Fibroblast of lung (primary cell): ENCODE results near the gene TNK1. TPM values are rescaled to one million over a fixed set of nuclear protein-coding genes. Genes with fewer than 3 reads are reported as not detected.

Source experiments
- DNase-seq, 2 donors: peaks; one replicate each; pipeline versions ENCODE4 v3.0.0 to v3.0.0-alpha.2; 2010; ENCODE audit warnings: low read depth in 2 of 2
- H2AFZ ChIP-seq: 2 replicates; pipeline ENCODE4 v1.5.1; 2012; ENCODE audit warnings: low read length, control low read depth, inconsistent platforms
- H3K27ac ChIP-seq: 2 replicates; pipeline ENCODE4 v1.5.1; 2011; ENCODE audit warnings: low read length, control low read depth; ENCODE audit not compliant: insufficient read depth
- H3K27me3 ChIP-seq: 2 replicates; pipeline ENCODE4 v1.5.1; 2011; ENCODE audit warnings: mild to moderate bottlenecking, low read length; ENCODE audit not compliant: control insufficient read depth, insufficient read depth
- H3K36me3 ChIP-seq: 2 replicates; pipeline ENCODE4 v1.5.1; 2011; ENCODE audit warnings: low read length; ENCODE audit not compliant: control insufficient read depth, insufficient read depth
- H3K4me1 ChIP-seq: 2 replicates; pipeline ENCODE4 v1.5.1; 2011; ENCODE audit warnings: low read length; ENCODE audit not compliant: control insufficient read depth, insufficient read depth; ENCODE audit errors: extremely low read depth
- H3K4me2 ChIP-seq: 2 replicates; pipeline ENCODE4 v1.5.1; 2011; ENCODE audit warnings: low read length, control low read depth; ENCODE audit not compliant: insufficient read depth; ENCODE audit errors: extremely low read depth
- H3K4me3 ChIP-seq, 4 experiments: fragments of 200-600 bp in 1 of 4; sonication (generic) in 1 of 4; replicated peaks in 1 of 4; 2 replicates each; pipeline ENCODE4 v1.5.1; 2011 to 2016; ENCODE audit warnings: low read length in 4 of 4, low read depth in 3 of 4, mild to moderate bottlenecking in 3 of 4, control low read depth in 2 of 4, inconsistent platforms in 1 of 4, mixed read lengths in 1 of 4; ENCODE audit not compliant: insufficient read depth in 1 of 4; ENCODE audit errors: control extremely low read depth in 1 of 4
- H3K79me2 ChIP-seq: 2 replicates; pipeline ENCODE4 v1.5.1; 2012; ENCODE audit warnings: mild to moderate bottlenecking, low read length, inconsistent platforms; ENCODE audit not compliant: control insufficient read depth, insufficient read depth
- H3K9ac ChIP-seq: 2 replicates; pipeline ENCODE4 v1.5.1; 2011; ENCODE audit warnings: mild to moderate bottlenecking, low read length, control low read depth; ENCODE audit not compliant: insufficient read depth
- H3K9me3 ChIP-seq: 2 replicates; pipeline ENCODE4 v1.5.1; 2012; ENCODE audit warnings: low read depth, low read length; ENCODE audit not compliant: control insufficient read depth, insufficient read depth
- H4K20me1 ChIP-seq: 2 replicates; pipeline ENCODE4 v1.5.1; 2011; ENCODE audit warnings: low read length; ENCODE audit not compliant: control insufficient read depth, insufficient read depth; ENCODE audit errors: extremely low read depth
- EZH2 ChIP-seq: IDR thresholded peaks from 2 replicates; pipeline ENCODE4 v1.5.1; 2012; ENCODE audit warnings: low read length, control low read depth, mild to moderate bottlenecking; ENCODE audit errors: missing control alignments
- polyA plus RNA-seq, 2 donors: library from polyadenylated mRNA; depleted of rRNA in 1 of 2; stranded (reverse) in 1 of 2; unstranded in 1 of 2; fragments of >200 nt; gene quantifications; 2 replicates each; pipeline ENCODE4 v1.2.1, GENCODE V29; 2011 to 2012; ENCODE audit warnings: missing spikeins in 1 of 2
- total RNA-seq: library from RNA; depleted of rRNA; stranded (reverse); fragments of >200 nt; gene quantifications from 2 replicates; pipeline ENCODE4 v1.2.1, GENCODE V29; 2014
- TF ChIP-seq, protein P1 (sequence below), 2 donors: IDR thresholded peaks in 1 of 2; conservative IDR thresholded peaks in 1 of 2; 1 replicate in 1 of 2; 2 replicates in 1 of 2; pipeline ENCODE4 v1.5.1; 2011 to 2012; ENCODE audit warnings: low read length in 2 of 2, control low read depth in 1 of 2, inconsistent platforms in 1 of 2, low read depth in 1 of 2, mild to moderate bottlenecking in 1 of 2

Gene TNK1
- total and polyA plus RNA-seq, 2 donors (not counting 1 experiment from before 2014, with no cell fraction given): 0.15 to 0.66 TPM

DNA sequence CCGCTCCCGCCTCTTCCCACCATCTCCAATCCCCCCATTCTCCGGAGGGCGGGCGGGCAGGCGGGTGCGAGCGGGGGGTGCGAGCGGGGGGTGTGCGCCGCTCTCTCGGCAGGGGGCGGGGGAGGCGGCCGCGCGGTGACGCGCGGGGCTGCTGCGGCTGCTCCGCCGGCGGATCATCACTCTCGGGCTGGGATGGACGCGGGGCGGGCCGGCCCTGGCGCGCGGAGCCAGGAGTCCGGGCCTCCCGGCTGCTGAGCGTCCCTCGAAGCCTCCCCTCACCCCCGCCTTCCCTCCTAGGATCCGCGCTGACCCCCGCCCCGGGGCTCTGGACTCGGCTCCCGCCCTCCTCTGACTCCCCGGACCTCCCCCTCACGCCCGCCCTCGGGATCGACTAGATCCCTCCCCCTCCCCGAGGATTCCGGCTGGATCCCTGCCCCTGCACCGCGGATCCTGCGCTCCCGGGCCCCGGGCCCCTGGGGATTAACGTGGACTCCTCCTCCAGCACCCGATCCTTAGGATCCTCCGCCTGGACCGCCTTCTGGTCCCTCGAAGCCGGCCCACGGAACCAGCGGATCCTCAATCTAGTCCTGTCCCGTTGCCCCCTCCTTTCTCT, 24.0 kb downstream of the TNK1 start:
- Histone ChIP-seq H3K36me3 (peaks cover 7% of the 10 kb centered on the region), H3K9ac (peak overlapping the region; percentile 73), H3K4me3 (peak overlapping the region; percentile 66 to 81 (median 74)), H3K4me1 (peaks cover 7% of the 10 kb centered on the region), H2AFZ (peak overlapping the region; percentile 46), H3K27ac (peak overlapping the region; percentile 54), H3K27me3 (no peaks in the 10 kb centered on the region), H3K4me2 (peak overlapping the region; percentile 77), H3K79me2 (no peaks in the 10 kb centered on the region), H4K20me1 (no peaks in the 10 kb centered on the region), H3K9me3 (no peaks in the 10 kb centered on the region)
- no peak for DNase-seq
- TF ChIP-seq, protein P1, sequence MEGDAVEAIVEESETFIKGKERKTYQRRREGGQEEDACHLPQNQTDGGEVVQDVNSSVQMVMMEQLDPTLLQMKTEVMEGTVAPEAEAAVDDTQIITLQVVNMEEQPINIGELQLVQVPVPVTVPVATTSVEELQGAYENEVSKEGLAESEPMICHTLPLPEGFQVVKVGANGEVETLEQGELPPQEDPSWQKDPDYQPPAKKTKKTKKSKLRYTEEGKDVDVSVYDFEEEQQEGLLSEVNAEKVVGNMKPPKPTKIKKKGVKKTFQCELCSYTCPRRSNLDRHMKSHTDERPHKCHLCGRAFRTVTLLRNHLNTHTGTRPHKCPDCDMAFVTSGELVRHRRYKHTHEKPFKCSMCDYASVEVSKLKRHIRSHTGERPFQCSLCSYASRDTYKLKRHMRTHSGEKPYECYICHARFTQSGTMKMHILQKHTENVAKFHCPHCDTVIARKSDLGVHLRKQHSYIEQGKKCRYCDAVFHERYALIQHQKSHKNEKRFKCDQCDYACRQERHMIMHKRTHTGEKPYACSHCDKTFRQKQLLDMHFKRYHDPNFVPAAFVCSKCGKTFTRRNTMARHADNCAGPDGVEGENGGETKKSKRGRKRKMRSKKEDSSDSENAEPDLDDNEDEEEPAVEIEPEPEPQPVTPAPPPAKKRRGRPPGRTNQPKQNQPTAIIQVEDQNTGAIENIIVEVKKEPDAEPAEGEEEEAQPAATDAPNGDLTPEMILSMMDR (conservative IDR thresholded peaks at IDR 0.05 in 1 of 2, IDR thresholded peaks at IDR 0.05 in 1 of 2; ENCODE audit: low read depth in 1 of 2, low read length in 2 of 2): no peak
- TF ChIP-seq EZH2: no peak

DNA sequence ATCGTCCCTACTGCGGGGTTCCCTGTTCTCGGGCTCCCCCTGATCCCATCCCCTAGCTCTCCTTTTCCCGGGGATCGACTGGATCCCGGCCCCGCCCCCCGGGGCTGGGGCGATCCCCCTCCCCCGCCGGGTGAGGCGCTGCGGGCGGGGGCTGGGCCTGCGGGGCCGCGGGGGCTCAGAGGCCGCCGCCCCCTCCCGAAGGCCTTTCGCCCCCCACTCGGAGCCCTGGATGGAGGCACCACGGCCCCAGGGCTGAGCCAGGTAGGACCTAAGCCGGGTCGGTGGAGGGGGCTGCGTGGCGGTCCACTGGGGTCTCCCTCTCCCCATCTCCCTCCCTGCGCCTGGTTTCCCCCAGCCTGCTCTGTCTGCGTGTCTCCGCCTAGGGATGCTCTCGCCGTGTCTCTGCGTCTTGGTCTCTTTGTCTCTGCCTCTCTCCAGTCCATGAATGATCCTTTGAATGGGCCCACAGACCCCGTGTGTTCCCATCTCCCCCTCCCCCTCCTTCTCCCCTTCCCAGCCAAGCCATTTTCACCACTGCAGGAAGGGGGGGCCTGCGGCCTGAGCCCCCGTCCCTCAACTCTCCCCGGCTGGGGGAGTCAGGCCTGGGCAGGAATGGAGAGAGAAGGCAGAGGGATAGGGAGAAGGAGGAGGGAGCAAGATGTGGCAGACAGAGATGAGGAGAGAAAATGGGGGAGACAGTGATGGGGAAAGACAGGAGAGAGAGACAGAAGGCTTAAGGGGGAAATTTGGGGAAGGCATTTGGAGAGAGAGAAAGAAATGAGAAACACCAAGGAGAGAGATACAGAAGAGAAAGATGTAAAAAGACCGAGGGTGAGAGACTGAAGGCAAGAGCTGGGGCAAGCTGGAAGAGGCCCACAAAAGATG, 24.7 kb downstream of the TNK1 start:
- Histone ChIP-seq H3K27ac (peak overlapping the region; percentile 54), H3K9ac (peak overlapping the region; percentile 73), H3K79me2 (no peaks in the 10 kb centered on the region), H3K9me3 (no peaks in the 10 kb centered on the region), H3K36me3 (peaks cover 10% of the 10 kb centered on the region), H4K20me1 (no peaks in the 10 kb centered on the region), H3K27me3 (no peaks in the 10 kb centered on the region), H3K4me1 (peaks cover 7% of the 10 kb centered on the region), H2AFZ (peak overlapping the region; percentile 45), H3K4me3 (peak overlapping the region; percentile 66 to 81 (median 74)), H3K4me2 (peak overlapping the region; percentile 77)
- no peak for TF ChIP-seq EZH2
- TF ChIP-seq, protein P1 (conservative IDR thresholded peaks at IDR 0.05 in 1 of 2, IDR thresholded peaks at IDR 0.05 in 1 of 2; ENCODE audit: low read depth in 1 of 2, low read length in 2 of 2): no peak
- DNase-seq: no peak

DNA sequence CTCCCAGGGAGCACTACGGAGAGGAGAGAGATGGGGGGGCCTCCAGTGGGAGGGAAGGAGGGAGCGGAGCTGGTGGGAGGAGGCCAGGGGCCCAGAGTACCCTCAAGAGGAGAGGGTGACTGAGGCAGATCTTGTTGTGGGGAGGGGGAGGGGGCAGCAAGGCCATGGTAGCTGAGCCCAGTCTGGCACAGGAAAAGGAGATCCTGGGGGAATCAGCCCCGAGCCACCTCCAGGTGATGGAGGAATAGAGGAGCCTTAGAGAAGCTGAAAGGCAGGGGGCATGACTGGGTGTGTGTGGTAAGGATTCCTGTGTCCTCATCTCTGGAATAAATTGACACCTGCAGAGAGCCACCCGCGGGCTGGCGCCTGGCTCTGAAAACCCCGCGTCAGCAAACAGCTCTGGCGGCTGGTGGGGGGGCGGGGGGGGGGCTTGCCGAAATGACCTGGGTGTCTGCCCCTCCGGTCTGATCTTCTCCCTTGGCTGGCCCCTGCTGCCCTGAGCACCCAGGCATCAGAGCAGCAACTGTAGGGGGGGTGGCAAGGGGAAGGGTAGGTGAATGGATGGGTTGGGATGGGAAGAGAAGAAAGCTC, 25.4 kb downstream of the TNK1 start:
- Histone ChIP-seq H3K4me1 (peaks cover 7% of the 10 kb centered on the region), H3K4me2 (peak overlapping the region; percentile 55), H3K79me2 (no peaks in the 10 kb centered on the region), H3K27ac (no peak overlapping the region), H3K9me3 (no peaks in the 10 kb centered on the region), H2AFZ (no peak overlapping the region), H3K36me3 (peaks cover 10% of the 10 kb centered on the region), H3K4me3 (peak overlapping the region; percentile 60 to 81 (median 72)), H3K9ac (no peak overlapping the region), H4K20me1 (no peaks in the 10 kb centered on the region), H3K27me3 (no peaks in the 10 kb centered on the region)
- TF ChIP-seq, protein P1 (conservative IDR thresholded peaks at IDR 0.05 in 1 of 2, IDR thresholded peaks at IDR 0.05 in 1 of 2; ENCODE audit: low read depth in 1 of 2, low read length in 2 of 2): no peak
- no peak for TF ChIP-seq EZH2
- no peak for DNase-seq
